ENCODE measurements around the gene VWCE. TPM values are rescaled to one million over a fixed set of nuclear protein-coding genes. Genes with fewer than 3 reads are reported as not detected.

The VWCE gene
- total RNA-seq, 1 experiment from 2014 or later = 17.7 TPM

- no peak overlapping the region for H3K27ac Mint-ChIP-seq (ENCODE audit: unreplicated experiment)
- Histone ChIP-seq H3K27me3 (replicated peaks; ENCODE audit: control insufficient read depth, insufficient read depth, low read length) (no peaks in the 10 kb centered on the region), H3K4me3 (ENCODE audit: low read depth, low read length) (no peak overlapping the region), H3K36me3 (ENCODE audit: control insufficient read depth, insufficient read depth, low read length) (no peaks in the 10 kb centered on the region; the same call in none of the 2 replicates), H3K9me3 (no peaks in the 10 kb centered on the region), H3K4me1 (no peaks in the 10 kb centered on the region)
- ChIA-PET CTCF (no interaction called here), POLR2A (no interaction called here)
- no peaks in the 10 kb centered on the region for H3K4me1 Mint-ChIP-seq (ENCODE audit: low read depth, unreplicated experiment)
- no TSS peak for BruUV-seq (replicated peaks)
- intact Hi-C loops (cut with micrococcal nuclease; ENCODE audit: unreplicated experiment) = no loop called here
- no peaks in the 10 kb centered on the region for H3K36me3 Mint-ChIP-seq (ENCODE audit: insufficient read depth, unreplicated experiment)
- no peak for DNase-seq
- H3K9me3 Mint-ChIP-seq (ENCODE audit: unreplicated experiment) = no peaks in the 10 kb centered on the region
- H3K4me3 Mint-ChIP-seq (ENCODE audit: unreplicated experiment) = no peak overlapping the region
- no peaks in the 10 kb centered on the region for H3K27me3 Mint-ChIP-seq (ENCODE audit: insufficient read depth, unreplicated experiment)
- TF ChIP-seq CTCF (IDR thresholded peaks at IDR 0.05; ENCODE audit: insufficient read depth in 1 of 2, low read depth in 1 of 2, low read length in 1 of 2, severe bottlenecking in 1 of 2, unreplicated experiment in 1 of 2) = no peak
Measured at GRCh38 chr11:61272731-61273130, 22.4 kb downstream of the VWCE start.

GRCh38 chr11:61270354-61271076 lies 24.6 kb downstream of the VWCE start:
- H3K4me1 Mint-ChIP-seq (ENCODE audit: low read depth, unreplicated experiment) = no peaks in the 10 kb centered on the region
- H3K27me3 Mint-ChIP-seq (ENCODE audit: insufficient read depth, unreplicated experiment) = no peaks in the 10 kb centered on the region
- no peaks in the 10 kb centered on the region for H3K9me3 Mint-ChIP-seq (ENCODE audit: unreplicated experiment)
- BruUV-seq (replicated peaks) = TSS peak; percentile 24
- DNase-seq = no peak
- POLR2A ChIA-PET = no interaction called here
- H3K36me3 Mint-ChIP-seq (ENCODE audit: insufficient read depth, unreplicated experiment) = no peaks in the 10 kb centered on the region
- H3K27ac Mint-ChIP-seq (ENCODE audit: unreplicated experiment) = no peak overlapping the region
- no peak for TF ChIP-seq CTCF (IDR thresholded peaks at IDR 0.05; ENCODE audit: insufficient read depth in 1 of 2, low read depth in 1 of 2, low read length in 1 of 2, severe bottlenecking in 1 of 2, unreplicated experiment in 1 of 2)
- H3K4me3 Mint-ChIP-seq (ENCODE audit: unreplicated experiment) = no peak overlapping the region
- Histone ChIP-seq H3K4me3 (ENCODE audit: low read depth, low read length) (no peak overlapping the region), H3K4me1 (peaks cover 5% of the 10 kb centered on the region), H3K9me3 (no peaks in the 10 kb centered on the region), H3K36me3 (ENCODE audit: control insufficient read depth, insufficient read depth, low read length) (no peaks in the 10 kb centered on the region; the same call in none of the 2 replicates), H3K27me3 (replicated peaks; ENCODE audit: control insufficient read depth, insufficient read depth, low read length) (no peaks in the 10 kb centered on the region)
- CTCF ChIA-PET = no interaction called here
- intact Hi-C loops (cut with micrococcal nuclease; ENCODE audit: unreplicated experiment) = no loop called here

GRCh38 chr11:61268588-61269250 lies 26.4 kb downstream of the VWCE start:
- POLR2A ChIA-PET = no interaction called here
- H3K36me3 Mint-ChIP-seq (ENCODE audit: insufficient read depth, unreplicated experiment) = no peaks in the 10 kb centered on the region
- intact Hi-C loops (cut with micrococcal nuclease; ENCODE audit: unreplicated experiment) = no loop called here
- H3K9me3 ChIP-seq = no peaks in the 10 kb centered on the region
- no peak overlapping the region for H3K4me3 ChIP-seq (ENCODE audit: low read depth, low read length)
- H3K4me1 Mint-ChIP-seq (ENCODE audit: low read depth, unreplicated experiment) = no peaks in the 10 kb centered on the region
- H3K9me3 Mint-ChIP-seq (ENCODE audit: unreplicated experiment) = no peaks in the 10 kb centered on the region
- CTCF ChIA-PET = no interaction called here
- no TSS peak for BruUV-seq (replicated peaks)
- DNase-seq = no peak
- no peaks in the 10 kb centered on the region for H3K27me3 Mint-ChIP-seq (ENCODE audit: insufficient read depth, unreplicated experiment)
- no peaks in the 10 kb centered on the region for H3K27me3 ChIP-seq (replicated peaks; ENCODE audit: control insufficient read depth, insufficient read depth, low read length)
- no peak overlapping the region for H3K27ac Mint-ChIP-seq (ENCODE audit: unreplicated experiment)
- H3K4me3 Mint-ChIP-seq (ENCODE audit: unreplicated experiment) = no peak overlapping the region
- no peak for TF ChIP-seq CTCF (IDR thresholded peaks at IDR 0.05; ENCODE audit: insufficient read depth in 1 of 2, low read depth in 1 of 2, low read length in 1 of 2, severe bottlenecking in 1 of 2, unreplicated experiment in 1 of 2)
- peaks cover 5% of the 10 kb centered on the region for H3K4me1 ChIP-seq
- H3K36me3 ChIP-seq (ENCODE audit: control insufficient read depth, insufficient read depth, low read length) = no peaks in the 10 kb centered on the region; the same call in none of the 2 replicates

All from Caco-2 (cell line).